ENCODE measurements around the gene PACSIN2.

PACSIN2 gene

GRCh38 chr22:42877597-42878340, 137.2 kb downstream of the PACSIN2 start:
- H3K27ac ChIP-seq, result no peak overlapping the region
- TF ChIP-seq CTCF (IDR thresholded peaks at IDR 0.05) (no peak), ZFX (IDR thresholded peaks at IDR 0.05; ENCODE audit: borderline replicate concordance) (no peak)

DNA sequence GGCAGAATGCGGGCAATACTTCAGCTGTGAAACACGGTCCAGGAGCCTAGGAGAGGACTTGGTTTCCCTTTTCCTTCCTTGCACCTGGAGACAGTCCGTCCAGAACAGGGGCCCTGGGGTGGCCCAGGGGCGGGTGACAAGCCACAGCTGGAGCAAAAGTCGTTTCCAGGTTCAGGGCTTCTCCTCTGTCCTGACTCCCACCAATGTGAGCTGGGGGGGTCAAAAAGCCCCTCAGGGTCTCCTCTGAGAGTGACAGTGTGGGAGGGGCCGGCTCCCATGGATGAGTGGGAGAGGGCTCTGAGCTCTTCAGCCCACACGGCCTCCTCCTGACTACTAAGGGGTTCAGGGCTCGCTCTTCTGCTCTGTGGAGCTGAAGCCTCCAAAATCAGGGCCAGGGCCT, 137.8 kb downstream of the PACSIN2 start:
- TF ChIP-seq CTCF (IDR thresholded peaks at IDR 0.05) (no peak), ZFX (IDR thresholded peaks at IDR 0.05; ENCODE audit: borderline replicate concordance) (no peak)
- H3K27ac ChIP-seq, result no peak overlapping the region

DNA sequence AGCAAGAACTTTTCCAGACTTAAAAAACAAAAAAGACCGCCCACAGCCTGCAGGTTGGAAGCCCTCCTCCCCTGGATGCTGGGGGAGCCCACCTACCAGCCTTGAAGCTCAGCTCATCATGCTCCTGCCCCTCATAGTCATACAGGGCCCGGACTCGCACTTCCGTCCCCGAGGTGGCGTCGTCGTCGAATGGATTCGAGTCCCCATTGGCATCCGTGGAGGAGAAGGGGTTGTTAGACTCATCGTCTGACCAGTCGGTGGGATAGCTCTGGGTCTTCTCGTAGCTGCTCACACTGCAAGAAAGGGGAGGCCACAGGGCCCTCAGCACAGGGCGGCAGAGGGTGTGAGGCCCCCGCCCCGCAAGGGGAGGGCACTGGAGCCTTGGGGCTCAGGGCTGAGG, 138.9 kb downstream of the PACSIN2 start:
- TF ChIP-seq ZFX (IDR thresholded peaks at IDR 0.05; ENCODE audit: borderline replicate concordance), result no peak
- no peak overlapping the region for H3K27ac ChIP-seq

DNA sequence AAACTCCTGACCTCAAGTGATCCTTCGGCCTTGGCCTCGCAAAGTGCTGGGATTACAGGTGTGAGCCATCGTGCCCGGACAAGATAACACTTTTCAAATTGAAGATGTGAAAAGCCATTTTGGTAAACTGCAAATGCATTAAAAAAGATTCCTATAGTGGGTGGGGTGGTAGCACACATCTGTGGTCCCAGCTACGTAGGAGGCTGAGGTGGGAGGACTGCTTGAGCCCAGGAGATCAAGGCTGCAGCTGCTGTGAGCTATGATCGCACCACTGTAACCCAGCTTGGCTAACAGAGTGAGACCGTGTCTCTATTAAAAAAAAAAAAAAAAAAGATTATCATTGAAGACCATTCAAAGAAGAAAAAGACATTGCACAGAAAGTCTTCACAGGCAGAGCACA, 140.9 kb downstream of the PACSIN2 start:
- TF ChIP-seq CTCF (IDR thresholded peaks at IDR 0.05), result no peak
- TF ChIP-seq ZFX (IDR thresholded peaks at IDR 0.05; ENCODE audit: borderline replicate concordance), result no peak
- no peak overlapping the region for H3K27ac ChIP-seq

DNA sequence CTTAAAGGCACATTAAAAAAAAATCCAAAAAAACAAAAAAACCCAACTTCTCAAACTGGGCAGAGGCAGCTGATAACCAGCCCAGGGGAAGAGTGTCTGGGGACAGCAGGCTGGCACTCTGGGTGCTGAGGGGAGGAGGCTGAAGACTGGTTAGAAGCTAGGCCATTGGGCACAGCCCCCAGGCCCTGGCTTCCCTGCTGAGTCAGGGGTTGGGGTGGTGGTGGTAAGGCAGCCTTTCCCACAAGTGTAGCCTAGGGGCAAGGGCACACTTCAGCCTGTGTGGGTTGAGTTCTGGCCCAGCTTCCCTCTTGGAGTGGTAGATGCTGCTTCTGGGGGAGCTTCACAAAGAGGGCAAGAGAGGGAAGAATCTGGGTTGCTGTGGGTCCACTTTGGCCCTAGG, 141.6 kb downstream of the PACSIN2 start:
- H3K27ac ChIP-seq, result no peak overlapping the region
- no peak for TF ChIP-seq ZFX (IDR thresholded peaks at IDR 0.05; ENCODE audit: borderline replicate concordance)
- no peak for TF ChIP-seq CTCF (IDR thresholded peaks at IDR 0.05)

- no peak for TF ChIP-seq CTCF (IDR thresholded peaks at IDR 0.05)
- TF ChIP-seq ZFX (IDR thresholded peaks at IDR 0.05; ENCODE audit: borderline replicate concordance), result no peak
- no peak overlapping the region for H3K27ac ChIP-seq
Measured at GRCh38 chr22:42872821-42873220, 142.1 kb downstream of the PACSIN2 start.

DNA sequence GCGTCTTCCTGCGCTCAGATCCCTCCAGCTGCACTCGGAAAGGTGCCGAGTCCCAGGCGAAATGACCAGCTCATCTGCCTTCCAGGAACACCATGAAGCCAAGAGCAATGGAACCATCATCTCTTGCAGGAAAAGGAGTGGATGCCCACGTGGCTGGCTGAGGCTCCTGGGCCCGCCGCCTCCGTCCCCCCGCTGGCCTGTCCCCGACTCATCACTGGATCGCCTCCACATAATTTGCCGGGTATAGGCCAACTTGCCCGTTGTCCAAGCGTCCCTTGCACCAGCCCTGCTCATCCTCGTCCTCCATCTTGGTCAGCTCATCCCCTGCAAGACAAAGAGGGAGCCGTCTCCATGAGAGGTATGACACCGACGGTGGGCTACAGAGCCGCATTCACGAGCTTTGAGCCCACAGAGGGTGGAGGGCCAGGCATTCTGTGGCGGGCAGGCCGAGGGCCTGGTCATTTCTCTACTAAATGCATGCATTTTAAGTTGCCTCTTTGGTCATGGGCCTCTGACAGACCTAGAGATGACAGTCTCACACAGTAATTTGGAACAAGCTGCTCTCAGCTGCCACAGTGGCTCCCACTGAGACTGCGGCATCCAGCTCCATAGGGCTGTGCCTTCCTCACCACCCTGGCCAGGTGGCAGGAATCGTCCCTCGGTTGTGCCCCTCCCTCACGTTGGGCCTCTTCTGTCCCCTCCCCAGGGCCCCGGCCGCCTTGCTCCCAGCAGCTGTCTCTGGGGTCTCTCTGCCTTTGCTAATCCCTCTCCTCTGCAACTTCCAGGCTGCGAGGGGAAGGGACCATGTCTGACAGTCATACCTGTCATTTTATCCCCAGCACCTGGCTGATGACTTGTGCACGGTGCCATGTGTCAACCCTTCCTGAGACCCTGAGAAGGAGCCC, 143.6 kb downstream of the PACSIN2 start:
- TF ChIP-seq ZFX (IDR thresholded peaks at IDR 0.05; ENCODE audit: borderline replicate concordance), result no peak
- no peak overlapping the region for H3K27ac ChIP-seq

DNA sequence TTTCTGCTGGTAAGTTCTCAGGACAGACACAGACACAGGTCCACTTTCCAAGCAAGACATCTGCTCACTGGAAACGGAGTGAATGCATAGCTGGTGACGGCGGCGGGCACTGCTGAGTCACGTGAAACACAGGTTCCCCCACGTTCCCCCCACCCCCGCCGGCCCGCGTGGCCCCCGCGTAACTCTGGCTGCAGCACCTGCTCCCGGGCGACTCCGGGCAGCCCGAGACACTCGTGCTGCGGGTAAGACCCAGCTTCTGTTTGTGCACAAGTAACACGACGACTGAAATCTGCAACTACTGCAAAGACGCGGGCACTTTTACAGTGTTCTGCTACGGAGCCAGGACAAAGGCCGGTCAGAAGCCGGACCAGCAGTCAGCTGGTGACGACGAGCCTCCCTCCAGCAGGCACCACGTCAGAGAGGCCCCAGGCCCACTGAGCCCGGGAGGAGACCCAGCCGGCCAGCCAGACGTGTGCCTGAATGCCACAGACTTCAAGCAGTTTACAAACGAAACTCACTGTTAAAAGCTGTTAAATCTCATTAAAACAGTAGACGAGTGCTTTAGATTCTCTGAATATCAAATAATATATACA, 145.0 kb downstream of the PACSIN2 start:
- no peak overlapping the region for H3K27ac ChIP-seq
- TF ChIP-seq CTCF (IDR thresholded peaks at IDR 0.05), result no peak
- TF ChIP-seq ZFX (IDR thresholded peaks at IDR 0.05; ENCODE audit: borderline replicate concordance), result no peak
